ENCODE results near the gene HOMEZ.

HOMEZ gene

GRCh38 chr14:23308721-23309445 lies 23.0 kb upstream of the HOMEZ start:
- in situ Hi-C loops (cut with MboI; ENCODE audit: low sequenced_read_pairs), result no loop called here

DNA sequence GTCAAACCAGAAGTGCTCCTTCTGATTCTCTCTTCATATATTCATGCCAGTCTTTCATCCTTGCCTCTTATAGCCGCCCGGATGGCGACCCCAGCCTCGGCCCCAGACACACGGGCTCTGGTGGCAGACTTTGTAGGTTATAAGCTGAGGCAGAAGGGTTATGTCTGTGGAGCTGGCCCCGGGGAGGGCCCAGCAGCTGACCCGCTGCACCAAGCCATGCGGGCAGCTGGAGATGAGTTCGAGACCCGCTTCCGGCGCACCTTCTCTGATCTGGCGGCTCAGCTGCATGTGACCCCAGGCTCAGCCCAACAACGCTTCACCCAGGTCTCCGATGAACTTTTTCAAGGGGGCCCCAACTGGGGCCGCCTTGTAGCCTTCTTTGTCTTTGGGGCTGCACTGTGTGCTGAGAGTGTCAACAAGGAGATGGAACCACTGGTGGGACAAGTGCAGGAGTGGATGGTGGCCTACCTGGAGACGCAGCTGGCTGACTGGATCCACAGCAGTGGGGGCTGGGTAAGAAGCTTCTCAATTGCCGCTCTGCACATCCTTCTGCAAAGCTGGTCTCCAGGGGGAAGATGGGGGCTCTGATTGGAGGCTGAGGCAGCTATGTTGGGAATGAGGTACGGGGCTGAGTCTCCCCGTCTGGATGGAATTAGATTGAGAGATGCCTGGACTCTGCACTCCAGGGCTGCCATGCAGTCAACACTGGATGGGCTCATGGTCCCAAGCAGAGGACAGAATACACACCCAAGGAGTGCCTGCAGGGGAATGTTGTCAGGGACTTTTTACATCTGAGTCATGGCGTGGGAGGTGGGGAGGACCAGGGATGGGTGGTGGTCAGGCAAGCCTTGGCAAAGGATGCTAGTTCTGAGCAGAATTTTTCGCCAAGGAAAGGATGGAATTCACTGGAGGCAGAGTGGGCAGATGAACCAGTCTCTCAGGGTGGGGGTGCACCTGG lies 22.0 kb upstream of the HOMEZ start:
- in situ Hi-C loops (cut with MboI; ENCODE audit: low sequenced_read_pairs), result no loop called here

DNA sequence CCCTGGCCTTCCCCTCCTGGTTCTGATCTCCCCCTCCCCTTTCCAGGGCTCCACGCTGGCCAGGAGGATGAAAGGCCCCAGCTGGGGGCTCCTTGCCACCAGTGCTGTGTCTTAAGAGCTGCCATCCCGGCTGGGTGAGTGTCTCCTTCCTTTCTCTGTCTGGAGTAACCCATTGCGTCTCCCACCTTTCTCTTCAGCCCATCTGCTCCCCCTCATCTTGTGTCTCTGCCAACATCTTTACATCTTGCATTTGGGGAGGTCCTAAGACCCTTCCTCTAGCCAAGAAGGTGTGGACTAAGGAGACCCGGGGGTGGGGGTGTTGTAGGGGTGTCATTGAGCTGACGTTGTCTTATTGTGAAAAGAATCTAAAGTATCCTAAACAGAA lies 21.2 kb upstream of the HOMEZ start:
- in situ Hi-C loops (cut with MboI; ENCODE audit: low sequenced_read_pairs), result no loop called here

DNA sequence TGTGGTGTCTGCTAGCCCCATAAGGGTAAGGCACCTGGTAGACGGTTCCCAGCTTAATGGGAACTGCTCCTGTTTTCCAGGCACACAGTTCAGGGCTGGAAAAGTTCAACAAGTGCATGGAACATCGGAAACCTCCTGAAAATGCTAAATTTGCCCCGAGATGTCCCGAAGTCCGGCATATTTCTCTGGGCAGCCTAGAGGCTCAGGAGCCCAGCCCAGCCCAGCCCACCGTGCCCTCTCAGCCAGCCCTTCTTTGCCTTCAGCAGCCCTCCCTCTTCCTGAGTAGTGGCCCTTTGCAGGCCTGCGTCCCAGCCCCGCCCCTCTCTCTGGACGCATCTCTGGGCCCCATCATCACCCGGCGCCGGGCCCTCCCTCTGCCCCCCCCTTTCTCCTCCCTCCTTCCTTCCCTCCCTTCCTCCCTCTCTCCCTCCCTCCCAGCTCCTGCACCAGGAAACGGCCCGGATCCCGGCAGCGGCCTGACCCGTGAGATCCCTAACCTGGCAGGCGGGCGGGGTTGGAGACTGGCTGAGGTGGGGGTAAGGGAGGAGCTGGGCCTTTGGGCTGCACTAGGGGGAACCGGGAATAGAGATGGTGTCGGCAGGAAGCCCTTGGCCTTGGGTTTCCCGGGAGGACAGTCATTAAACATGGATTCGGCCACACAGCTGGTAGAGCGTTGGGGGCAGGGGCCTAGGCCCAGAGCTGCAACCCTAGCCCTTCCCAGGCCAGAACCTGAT lies 20.6 kb upstream of the HOMEZ start, which contains the start of gene BCL2L2:
BCL2L2 (plus strand) TSS at position 422 of the 734 bp plus-strand sequence. CDS start 935 bp downstream, outside the sequence.
- in situ Hi-C loops (cut with MboI; ENCODE audit: low sequenced_read_pairs), result no loop called here

- in situ Hi-C loops (cut with MboI; ENCODE audit: low sequenced_read_pairs), result no loop called here
These were observed 16.6 kb upstream of the HOMEZ start, which contains the start of gene PPP1R3E for GRCh38 chr14:23302290-23303225. TSS of gene PPP1R3E (minus strand) at chr14:23302859. CDS start at chr14:23302576, 283 bp downstream.

GRCh38 chr14:23301969-23302289 lies 16.0 kb upstream of the HOMEZ start:
- in situ Hi-C loops (cut with MboI; ENCODE audit: low sequenced_read_pairs), result no loop called here

- in situ Hi-C loops (cut with MboI; ENCODE audit: low sequenced_read_pairs), result no loop called here
These were observed 15.5 kb upstream of the HOMEZ start for GRCh38 chr14:23301288-23301968.

DNA sequence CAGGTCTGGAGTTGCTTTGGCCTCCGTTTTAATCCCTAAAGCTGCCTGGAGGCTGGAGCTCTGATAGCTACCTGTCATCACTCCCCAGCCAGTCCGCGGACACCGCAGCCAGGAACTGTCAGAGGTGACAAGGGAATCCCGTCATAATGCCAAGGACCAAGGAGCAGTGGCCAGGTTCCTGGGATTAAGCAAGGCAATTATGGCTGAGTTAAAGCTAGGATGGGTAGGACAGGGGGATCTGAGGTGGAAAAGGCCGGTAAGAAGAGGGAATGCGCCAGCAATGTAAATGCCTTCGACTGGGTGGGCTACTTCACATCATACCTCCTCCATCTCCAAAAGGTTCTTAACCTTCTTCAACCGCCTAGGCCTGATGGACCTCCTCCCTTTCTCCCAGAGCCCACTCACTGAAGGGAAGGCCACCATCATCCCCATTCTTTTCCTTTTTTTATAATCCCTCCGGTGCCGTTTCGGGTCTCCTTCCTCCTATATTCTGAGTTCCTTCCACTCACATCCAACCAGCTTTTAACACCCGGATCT lies 14.8 kb upstream of the HOMEZ start:
- in situ Hi-C loops (cut with MboI; ENCODE audit: low sequenced_read_pairs), result no loop called here

- in situ Hi-C loops (cut with MboI; ENCODE audit: low sequenced_read_pairs), result no loop called here
These were observed 14.2 kb upstream of the HOMEZ start for GRCh38 chr14:23299986-23300686.

- in situ Hi-C loops (cut with MboI; ENCODE audit: low sequenced_read_pairs), result no loop called here
These were observed 13.5 kb upstream of the HOMEZ start for GRCh38 chr14:23299211-23299957.

- in situ Hi-C loops (cut with MboI; ENCODE audit: low sequenced_read_pairs), result no loop called here
These were observed 11.8 kb upstream of the HOMEZ start for GRCh38 chr14:23297611-23298277.

- in situ Hi-C loops (cut with MboI; ENCODE audit: low sequenced_read_pairs), result no loop called here
These were observed 11.2 kb upstream of the HOMEZ start for GRCh38 chr14:23297096-23297495.

- in situ Hi-C loops (cut with MboI; ENCODE audit: low sequenced_read_pairs), result no loop called here
These were observed 10.3 kb upstream of the HOMEZ start for GRCh38 chr14:23296012-23296777.

- in situ Hi-C loops (cut with MboI; ENCODE audit: low sequenced_read_pairs), result no loop called here
These were observed 9.0 kb upstream of the HOMEZ start for GRCh38 chr14:23294734-23295561.

- in situ Hi-C loops (cut with MboI; ENCODE audit: low sequenced_read_pairs), result no loop called here
These were observed 1.1 kb upstream of the HOMEZ start for GRCh38 chr14:23286902-23287479.

All from HL-60/S4 treated with retinoic acid at 250 ng/mL for 4 days and 3 days (cell line).